Activated naive CD4-positive, alpha-beta T cell treated with anti-CD3 and anti-CD28 coated beads, Interleukin-2, amount 50 U/mL, for 16 hours (primary cell): ENCODE results near the gene FLVCR2.

Experiments used
- DNase-seq: peaks from one replicate; pipeline ENCODE4 v3.0.0-alpha.2; 2020

Gene FLVCR2

DNA sequence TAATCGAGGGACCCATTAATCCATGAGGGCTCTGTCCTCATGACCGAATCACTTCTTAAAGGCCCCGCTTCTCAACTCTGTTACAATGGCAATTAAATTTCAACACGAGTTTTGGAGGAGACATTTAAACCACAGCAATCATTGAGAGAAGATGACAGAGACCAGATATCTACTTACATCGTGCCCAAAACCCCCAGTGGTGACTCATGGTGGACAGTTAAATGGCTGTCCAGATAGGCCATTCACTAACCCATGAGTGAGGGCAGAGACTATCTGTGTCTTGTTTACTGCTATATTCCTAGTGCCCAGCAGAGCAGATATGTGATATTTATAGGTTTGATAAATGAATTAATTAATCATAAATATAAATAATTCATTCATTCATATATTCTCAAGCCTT, 20.0 kb upstream of the FLVCR2 start:
- DNase-seq, result no peak

DNA sequence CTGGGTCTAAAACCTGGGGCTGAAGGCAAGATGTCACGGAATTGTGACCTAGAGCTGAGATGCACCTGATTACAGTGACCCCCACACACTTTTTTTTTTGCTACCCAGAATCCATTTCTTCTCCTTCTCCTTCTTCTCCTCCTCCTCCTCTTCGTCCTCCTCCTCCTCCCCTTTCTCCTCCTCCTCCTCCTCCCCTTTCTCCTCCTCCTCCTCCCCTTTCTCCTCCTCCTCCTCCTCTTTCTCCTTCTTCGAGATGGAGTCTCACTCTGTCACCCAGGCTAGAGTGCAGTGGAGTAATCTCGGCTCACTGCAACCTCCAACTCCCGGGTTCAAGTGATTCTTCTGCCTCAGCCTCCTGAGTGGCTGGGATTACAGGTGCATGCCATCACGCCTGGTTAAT, 19.4 kb upstream of the FLVCR2 start:
- no peak for DNase-seq

DNA sequence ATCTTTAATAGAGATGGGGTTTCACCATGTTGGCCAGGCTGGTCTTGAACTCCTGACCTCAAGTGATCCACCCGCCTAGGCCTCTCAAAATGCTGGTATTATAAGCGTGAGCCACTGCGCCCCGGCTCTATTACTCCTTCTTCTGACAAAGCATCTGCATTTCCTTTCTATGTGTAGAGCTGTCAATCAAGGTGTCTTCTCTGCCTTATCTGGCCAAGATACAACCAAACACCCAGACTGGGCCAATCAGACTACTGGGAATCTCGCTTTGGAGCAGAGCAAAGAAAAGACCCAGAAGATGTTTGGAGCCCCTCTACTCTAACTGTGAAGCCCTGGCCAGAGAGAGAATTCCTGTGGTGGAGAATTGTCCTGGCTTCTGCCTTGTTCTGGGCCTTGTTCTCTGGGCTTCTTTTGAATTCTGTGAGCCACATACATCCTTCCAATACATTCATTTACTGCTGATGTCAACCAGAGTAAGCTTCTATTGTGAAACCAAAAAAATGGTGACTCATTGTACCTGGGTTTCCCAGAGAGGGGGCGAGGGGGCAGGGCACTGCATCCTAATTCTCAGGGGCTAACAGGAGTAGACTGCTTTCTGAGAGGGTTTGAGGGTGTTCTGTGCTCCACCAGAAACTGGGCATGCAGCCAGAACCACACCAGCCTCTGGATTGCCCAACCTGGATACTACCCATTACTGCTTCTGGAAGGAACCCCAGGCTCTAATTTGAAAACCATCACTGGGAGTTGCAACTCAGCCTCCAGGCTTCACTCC, 18.8 kb upstream of the FLVCR2 start:
- peak; percentile 81 for DNase-seq

DNA sequence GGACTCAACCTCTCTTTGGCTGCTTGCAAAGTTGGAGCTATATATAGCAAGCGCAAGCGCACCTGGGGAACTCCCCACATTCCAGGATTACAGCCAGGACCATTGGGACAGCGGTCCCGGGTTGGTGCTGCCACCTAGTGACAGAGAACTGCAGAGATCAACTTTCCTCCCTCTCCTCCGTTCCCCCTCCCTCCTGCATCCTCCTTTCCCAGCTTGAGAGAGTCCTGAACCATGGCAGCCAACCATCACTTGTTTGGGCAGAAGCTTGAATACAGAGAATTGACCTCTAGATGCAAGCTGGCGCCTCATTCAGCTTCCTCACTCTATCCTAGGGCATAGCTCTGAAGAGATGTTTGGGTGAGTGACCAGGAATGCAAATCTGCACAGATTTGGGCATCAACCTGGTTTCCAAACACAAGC, 17.4 kb upstream of the FLVCR2 start:
- peak; percentile 36 for DNase-seq

DNA sequence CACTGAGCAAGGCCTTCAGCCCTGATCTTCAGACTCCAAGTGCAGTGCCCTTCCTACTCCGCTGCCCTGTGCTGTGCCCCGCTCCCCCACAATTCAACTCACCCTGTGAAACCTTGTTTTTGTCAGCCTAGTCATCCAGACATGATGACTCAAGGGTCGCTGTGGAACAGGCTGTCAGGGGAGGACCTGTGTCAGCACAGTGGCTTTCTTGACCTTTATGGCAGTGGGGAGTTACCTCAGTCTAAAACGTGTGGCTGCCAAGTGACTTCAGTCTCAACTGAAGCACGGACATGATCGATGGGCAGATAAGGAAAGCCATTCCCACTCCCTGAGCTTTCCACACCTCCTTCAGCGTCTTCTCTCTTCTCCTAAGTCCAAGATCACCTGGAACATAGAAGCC, 16.3 kb upstream of the FLVCR2 start:
- DNase-seq, result peak; percentile 73

DNA sequence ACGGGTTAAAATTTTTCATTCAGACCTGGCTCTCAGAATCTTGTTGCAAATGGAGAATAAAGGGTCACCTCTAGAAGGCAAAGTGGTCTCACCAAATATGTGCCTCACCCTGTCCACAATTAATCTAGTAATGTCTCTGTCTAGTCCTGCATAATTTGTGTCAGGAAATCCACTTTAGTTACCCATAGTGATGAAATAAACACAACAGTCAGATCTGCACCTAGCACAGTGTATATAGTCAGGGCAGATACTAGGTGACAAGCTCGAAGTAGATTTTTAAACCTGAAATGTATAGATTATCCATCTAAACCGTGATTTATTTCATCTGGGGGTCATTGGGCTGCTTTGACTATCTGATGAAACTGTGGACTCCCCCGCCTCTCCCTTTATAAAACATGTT, 15.9 kb upstream of the FLVCR2 start:
- DNase-seq, result no peak

DNA sequence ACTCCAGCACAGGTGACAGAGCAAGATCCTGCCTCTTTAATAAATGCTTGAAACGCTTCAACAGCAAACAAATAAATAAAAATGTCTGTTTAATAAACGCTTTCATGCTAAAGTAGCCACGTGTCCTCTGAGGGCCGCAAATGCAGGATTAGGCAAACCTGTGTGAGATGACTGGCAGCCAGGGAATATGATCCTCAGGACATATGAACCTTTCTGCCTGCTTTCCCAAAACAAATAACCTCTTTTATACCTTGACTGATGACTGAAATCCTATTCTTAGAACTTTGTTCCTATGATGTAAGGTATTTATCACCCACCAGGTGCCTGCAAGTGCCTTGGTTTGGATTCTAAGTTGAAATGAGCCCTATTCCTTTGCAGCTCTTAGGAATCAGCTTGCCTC, 14.5 kb upstream of the FLVCR2 start:
- no peak for DNase-seq

DNA sequence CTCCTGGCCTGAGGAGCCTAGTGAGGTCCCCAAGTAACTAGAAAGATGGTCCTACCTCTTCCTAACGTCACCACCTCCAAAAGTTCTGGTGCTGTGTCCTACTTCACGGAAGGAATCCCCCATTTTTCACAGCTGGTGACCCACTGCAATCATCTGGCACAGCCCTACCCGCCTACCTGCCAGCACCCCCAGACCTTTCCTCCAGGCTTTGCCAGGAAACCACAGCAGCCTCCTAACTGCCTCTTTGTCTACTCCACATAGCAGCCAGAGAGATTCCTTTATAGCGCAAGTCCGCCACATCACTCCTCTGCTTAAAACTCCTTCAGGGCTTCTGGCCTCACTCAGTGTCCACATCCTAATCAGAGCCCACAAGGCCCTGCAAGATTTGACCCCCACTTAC, 13.4 kb upstream of the FLVCR2 start:
- DNase-seq, result no peak

DNA sequence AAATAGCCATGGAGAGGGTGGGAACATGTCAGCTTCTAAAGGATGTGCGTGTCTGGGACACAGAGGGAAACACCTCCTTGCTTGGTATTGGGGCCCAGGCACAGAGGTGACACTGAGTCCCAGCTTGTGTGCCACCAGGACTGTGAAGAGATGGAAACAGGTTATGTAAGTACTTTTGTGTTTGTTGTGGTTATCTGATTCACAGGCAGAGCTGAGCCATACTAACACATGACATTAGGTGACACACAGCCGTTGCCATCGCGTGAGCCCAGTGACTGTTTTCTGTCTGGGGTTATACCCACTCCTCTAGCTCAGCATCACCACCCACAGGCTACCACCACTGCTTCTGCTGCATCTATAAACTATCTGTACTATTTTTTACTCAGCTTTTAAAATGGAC, 12.1 kb upstream of the FLVCR2 start:
- DNase-seq, result peak; percentile 90

DNA sequence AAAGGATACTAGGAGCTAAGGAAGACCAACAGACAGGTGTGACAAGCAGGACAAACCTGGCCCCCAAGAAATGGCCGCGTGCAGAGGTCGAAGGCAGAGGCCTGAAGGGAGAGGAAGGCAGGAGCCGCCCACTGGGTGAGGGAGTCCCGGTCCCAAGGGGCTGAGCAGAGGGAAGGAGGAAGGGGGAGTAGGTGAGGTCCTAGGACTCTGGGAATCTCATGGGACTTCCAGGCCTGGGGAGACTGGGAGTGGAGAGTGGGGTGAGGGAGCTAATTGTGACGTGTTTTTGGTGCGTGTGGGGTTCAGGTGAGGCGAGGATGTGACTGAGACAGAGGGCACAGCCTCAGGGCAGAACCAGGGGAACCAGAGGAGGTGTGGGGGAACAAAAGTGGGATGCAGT, 11.7 kb upstream of the FLVCR2 start:
- peak; percentile 34 for DNase-seq

DNA sequence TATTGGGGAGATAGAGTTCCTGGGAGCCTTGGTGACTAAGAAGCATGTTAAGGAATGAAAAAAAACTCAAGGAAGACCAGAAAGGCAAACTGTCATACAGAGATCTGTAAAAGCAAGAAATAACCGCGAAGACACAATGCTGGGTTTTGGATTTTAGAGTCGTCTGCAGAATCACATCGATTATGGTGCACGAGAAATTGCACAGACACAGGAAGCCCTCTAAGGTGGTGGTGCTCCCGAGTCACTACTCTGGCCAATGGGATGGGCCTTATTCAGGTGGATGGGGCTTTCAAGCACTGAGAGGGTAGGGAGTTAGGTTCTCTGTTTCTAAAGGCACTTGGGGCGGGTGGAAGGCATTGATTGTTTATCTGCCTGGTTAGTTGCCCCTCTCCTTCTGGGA, 10.3 kb upstream of the FLVCR2 start:
- no peak for DNase-seq

DNA sequence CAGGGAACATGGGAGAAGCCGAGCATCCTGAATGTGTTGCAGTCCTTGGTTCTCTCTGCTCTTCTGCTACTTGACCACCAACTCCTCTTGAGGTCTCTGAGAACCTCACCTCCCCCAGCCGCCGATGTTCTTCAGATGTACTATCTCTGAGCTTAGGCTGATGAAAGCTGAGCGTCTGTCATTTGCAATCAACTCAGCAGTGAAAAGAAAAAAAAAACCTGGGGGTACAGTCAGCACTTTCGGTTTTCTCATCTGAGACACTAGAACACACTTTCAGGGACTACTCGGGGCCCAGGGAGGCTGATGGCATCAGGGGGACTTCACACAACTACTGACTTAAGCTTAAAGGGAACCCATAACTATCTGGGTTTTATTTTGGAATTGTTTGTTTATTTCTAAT, 9.6 kb upstream of the FLVCR2 start:
- DNase-seq, result peak; percentile 61

DNA sequence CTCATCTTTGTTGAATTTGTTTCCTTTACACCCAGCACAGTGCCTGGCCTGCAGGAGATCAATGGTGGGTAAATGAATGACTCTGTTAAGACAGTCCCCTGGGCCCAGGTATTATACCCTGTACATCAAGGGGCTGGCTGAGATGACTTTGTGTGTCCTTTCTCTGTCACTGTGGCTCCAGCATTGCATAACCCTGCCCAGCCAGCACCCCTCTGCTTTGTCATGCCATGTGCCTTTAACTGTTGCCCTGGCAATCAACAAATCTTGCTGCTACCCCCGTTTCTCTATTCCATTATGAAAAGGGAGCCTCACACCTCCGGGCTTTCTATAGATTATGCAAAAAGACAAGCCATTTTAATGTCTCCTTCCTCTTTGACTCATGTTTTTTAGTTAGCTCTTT, 7.6 kb upstream of the FLVCR2 start:
- DNase-seq, result no peak

DNA sequence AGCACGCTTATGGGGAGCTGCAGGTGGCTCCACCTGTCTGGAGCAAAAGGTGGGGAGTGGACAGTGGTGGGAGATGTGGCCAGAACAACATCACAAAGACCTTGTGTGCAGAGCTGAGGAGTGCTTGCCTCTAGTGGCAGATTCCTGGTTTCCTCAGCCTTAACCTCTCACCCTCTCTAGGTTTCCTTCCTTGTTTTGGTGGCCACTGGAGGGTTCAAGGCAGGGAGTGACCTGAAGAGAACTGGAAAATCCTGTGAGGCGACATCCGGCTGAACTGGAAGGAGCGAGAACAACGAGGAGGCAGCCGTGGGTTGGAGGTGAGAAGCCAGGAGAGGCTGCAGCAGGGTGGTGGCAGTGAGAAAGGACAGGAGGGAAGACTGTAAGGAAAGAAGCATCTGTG, 6.3 kb upstream of the FLVCR2 start:
- no peak for DNase-seq

DNA sequence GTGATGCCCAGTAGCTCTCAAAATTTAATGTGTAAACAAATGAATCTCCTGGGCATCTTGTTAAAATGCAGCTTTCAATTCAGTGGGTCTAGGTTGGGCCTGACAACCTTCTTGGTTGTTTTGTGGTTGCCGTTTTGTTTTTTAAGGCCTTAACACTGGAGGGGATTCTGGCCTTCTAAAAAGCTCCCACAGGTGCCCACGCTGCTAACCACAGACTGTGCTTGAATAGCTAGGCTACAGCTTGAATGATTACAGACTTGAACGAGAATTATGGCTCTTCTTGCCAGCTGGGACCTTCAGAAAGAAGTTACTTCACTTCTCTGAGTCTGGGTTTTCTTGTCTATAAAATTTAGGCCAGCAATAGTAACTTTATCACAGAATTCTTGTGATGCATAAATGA, 1.3 kb upstream of the FLVCR2 start:
- DNase-seq, result no peak

DNA sequence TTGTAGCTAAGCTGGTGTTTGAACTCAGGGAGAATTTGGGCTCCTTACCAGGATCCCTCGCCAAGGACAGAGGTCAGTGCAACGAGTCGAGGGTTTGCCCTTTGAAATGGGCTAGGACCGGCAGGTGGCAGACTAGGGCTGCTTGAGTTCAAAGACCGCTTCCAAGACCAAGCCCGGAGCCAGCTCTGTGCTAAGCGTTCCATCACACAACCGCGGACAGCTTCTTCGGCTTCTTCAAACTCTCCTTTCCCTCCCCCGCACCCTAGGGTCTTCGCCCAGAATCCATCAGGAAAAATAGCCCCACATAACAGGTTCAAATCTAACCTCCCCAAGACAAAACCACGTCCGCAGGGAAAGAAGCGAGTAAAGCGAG, 705 bp upstream of the FLVCR2 start:
- peak; percentile 72 for DNase-seq

DNA sequence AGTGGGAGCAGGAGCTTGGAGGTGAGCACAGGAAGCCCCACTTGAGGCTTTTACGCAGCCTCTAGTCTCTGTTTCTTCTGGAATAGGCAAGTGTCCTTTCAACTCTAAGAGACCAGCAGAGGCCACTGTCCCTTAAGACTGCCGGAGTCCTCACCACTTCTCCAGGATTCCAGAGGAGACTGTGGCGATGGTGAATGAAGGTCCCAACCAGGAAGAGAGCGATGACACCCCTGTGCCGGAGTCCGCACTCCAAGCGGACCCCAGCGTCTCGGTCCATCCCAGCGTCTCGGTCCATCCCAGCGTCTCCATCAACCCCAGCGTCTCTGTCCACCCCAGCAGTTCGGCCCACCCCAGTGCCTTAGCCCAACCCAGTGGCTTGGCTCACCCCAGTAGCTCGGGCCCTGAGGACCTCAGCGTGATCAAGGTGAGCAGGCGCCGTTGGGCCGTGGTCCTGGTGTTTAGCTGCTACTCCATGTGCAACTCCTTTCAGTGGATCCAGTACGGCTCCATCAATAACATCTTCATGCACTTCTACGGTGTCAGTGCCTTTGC, 442 bp downstream of the FLVCR2 start:
- no peak for DNase-seq

DNA sequence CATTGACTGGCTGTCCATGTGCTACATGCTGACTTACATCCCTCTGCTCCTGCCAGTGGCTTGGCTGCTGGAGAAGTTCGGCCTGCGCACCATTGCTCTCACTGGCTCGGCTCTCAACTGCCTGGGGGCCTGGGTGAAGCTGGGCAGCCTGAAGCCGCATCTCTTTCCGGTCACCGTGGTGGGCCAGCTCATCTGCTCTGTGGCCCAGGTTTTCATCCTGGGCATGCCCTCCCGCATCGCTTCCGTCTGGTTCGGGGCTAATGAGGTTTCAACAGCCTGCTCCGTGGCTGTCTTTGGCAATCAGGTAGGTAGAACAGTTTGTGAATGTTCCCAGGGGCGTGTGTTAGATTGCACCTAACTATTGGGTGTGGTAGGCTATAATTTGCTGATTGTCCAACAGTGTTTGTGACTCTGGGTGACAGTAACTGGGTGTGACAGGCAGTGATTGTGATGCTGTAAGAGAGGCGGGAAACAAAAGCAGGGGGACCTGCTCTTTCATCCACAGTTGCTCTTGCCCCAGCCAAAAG, 981 bp downstream of the FLVCR2 start:
- DNase-seq, result no peak

DNA sequence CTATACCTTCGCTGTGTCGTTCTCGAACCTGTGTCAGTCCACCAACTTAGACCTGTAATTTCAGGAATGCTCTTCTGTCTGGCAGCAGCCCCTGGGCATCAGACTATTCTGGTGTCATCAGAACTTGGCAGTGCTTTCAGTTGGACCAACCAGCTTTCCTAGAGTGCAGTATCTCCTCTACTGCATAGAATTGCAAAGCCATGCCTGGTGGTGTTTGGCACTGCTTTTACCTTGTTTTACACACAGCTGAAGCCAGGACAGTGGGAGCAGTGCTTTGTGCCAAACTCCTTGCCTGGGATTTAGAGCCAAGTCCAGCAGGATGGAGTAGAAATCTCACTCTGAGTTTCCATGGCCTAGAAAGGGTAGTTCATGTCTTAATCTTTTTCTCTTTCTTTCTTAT, 1.5 kb downstream of the FLVCR2 start:
- DNase-seq, result no peak

DNA sequence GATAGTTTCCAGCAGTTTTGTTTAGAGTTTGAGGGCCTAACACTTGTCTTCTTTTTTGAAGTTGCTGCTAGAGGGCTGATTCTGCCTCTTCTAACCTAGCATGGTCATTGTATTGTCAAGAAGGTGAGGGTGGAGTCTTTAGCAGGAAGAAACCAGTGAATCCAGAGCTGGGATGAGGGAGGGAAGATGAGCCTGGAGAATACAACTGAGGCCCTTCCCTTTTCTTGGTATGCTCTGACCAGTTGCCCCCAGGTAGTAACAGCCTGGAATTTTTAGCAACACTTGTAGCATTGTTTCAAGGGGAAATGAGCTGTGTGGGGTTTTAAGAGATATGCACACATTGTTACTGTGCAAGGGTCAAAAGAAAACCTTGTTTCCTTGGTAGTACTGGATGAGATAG, 9.0 kb downstream of the FLVCR2 start:
- DNase-seq, result no peak

DNA sequence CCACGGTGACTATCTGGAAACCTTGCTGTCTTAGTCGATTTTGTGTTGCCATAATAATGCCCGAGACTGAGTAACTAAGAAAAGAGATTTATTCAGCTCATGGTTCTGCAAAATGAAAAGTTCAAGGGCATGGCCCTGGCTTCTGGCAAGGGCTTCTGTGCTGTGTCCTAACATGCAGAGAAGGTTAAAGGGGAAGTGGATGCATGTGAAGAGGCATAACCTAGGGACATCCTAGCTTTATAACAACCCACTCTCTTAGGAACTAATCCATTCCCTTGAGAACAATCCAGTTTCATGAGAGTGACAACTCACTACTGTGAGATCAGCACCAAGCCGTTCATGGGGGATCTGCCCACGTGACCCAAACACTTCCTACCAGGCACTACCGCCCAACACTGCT, 11.5 kb downstream of the FLVCR2 start:
- DNase-seq, result no peak

DNA sequence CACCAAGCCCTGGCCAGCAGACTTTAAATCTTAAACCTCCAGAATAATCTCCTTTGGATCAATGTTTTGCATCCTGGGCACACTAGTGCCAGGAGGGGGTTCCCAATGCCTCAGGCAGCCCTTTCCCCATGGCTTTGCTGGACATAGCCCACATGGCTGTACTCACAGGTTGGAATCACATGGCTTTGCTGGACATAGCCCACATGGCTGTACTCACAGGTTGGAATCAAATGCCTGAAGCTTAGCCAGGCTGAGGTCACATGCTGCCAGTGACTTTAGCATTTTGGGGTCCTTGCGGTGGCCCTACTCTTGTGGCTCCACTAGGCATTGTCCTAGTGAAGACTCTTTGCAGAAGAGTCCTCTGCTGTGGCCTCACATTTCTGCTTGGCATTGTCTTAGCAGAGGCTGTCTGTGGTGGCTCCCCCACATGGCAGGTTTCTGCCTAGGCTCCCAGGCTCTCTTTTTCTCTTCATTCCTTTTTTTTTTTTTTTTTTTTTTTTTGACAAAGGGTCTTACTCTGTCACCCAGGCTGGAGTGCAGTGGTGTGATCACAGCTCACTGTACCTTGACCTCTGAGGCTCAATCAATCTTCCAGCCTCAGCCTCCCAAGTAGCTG, 13.0 kb downstream of the FLVCR2 start:
- no peak for DNase-seq

DNA sequence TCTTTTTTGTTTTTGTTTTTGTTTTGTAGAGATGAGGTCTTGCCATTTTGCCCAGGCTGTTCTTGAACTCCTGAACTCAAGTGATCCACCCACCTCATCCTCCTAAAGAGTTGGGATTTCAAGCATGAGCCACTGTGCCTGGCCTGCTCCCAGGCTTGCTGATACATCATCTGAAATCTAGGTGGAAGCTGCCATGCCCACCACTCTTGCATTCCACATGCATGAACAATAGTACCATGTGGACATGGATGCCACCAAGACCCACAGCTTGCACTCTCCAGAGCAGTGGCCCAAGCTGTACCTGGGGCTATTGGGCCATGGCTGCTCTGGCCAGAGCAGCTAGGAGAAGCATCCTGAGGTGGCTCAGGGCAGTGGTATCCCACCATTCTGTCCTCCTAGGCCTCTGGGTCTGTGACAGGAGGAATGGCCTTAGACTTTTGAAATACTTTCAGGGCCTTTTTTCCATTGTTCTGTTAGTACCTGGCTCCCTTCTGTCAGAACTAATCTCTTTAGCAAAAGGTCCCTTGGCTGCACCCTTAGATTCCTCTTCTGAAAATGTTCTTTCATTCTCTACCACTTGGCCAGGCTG, 13.7 kb downstream of the FLVCR2 start:
- no peak for DNase-seq

DNA sequence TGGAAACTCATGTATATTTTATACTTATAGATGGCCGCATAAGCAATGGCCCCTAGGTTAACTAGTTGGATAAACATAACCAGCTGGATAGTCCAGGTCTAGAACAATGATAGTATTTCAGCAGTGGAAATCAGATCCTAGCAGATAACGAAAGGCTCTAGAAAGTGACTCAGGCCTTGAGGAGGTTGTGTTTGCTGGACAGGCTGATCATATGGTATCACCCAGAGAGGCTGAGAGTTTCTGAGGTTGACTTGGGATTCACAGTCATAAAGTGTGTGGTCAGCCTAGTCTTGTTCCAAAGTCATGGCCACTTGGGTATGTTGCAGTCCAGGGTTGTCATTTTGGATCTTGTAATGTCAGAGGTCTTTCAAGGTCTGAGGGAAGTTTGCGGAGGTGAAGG, 16.8 kb downstream of the FLVCR2 start:
- DNase-seq, result no peak
